GM12891 (cell line): ENCODE data around the gene IQCK.
"Not testable (repeated sequence)": the region's sequence is repeated elsewhere in the genome, so short reads cannot be mapped to it uniquely, and the experiment has no call there.

Experiments
- DNase-seq: peaks from one replicate; pipeline ENCODE4 v3.0.0; 2011; ENCODE audit warnings: low spot score; ENCODE audit not compliant: insufficient read length
- FAIRE-seq: peaks from 2 replicates; lab custom pipeline; 2011; peaks lifted over from hg19 to GRCh38; lab: Jason Lieb, UNC
- PAX5 ChIP-seq: IDR thresholded peaks from 2 replicates; pipeline ENCODE4 v1.6.1; 2011; ENCODE audit warnings: low read length, moderate library complexity, mild to moderate bottlenecking; ENCODE audit not compliant: insufficient read depth, severe bottlenecking
- POLR2A ChIP-seq: IDR thresholded peaks from 2 replicates; pipeline ENCODE4 v1.6.1; 2011; ENCODE audit warnings: low read depth, low read length, control low read depth
- POLR2AphosphoS5 ChIP-seq: IDR thresholded peaks from 2 replicates; pipeline ENCODE4 v1.6.1; 2011; ENCODE audit warnings: low read depth, low read length, control low read depth
- POU2F2 ChIP-seq: IDR thresholded peaks from 2 replicates; pipeline ENCODE4 v1.6.1; 2011; ENCODE audit warnings: low read depth, mild to moderate bottlenecking, control low read depth, low read length, moderate library complexity
- SPI1 ChIP-seq: IDR thresholded peaks from 2 replicates; pipeline ENCODE4 v1.6.1; 2011; ENCODE audit warnings: low read depth, low read length, control low read depth
- TAF1 ChIP-seq: IDR thresholded peaks from 2 replicates; pipeline ENCODE4 v1.6.1; 2011; ENCODE audit warnings: low read depth, low read length, control low read depth

The IQCK gene

DNA sequence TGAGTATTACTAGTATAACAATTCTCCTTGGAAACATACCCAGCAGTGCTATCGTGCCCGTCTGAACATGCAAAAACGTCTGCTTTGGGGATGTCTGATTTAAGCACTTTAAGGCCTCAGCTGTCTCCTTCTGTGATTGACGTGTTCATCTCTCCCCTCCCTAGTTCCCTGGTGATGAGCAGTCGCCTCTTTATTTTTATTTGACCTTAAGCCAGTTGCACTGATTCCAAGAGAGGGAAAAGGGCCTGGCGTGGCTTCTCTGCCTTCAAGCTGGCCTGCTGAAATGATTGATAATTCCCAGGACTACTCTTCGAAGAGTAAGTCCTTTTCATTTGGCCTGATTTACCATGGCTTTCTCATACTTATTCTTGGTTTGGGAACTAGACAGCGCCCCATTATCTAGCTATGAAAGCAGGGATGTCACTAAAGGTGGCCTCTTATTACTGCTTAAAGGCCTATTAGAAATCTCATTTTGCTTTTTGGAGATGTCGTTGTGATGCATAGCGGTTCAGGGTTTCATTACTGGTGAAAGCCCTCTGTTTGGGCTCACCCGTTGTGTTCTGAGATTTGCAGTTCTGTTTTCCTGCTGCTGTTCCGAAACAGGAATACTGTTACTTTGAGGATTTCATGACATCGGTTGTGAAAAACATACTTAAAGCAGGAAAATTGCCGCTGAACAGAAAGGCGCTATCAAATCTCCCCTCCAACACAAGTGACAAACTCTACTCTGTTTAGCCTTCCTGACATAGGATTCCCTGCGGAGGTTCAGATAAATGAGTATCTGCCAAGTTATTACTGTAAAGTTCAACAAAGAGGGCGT lies 65.5 kb downstream of the IQCK start:
- DNase-seq (no peak), FAIRE-seq (no peak)
- TF ChIP-seq SPI1 (no peak), POLR2A (no peak)

- FAIRE-seq (no peak), DNase-seq (no peak)
- TF ChIP-seq TAF1 = no peak
- no peak for TF ChIP-seq POLR2A
- no peak for TF ChIP-seq POLR2AphosphoS5
- TF ChIP-seq SPI1 = no peak
- TF ChIP-seq POU2F2 = no peak
- TF ChIP-seq PAX5 = no peak
Measured at GRCh38 chr16:19784183-19784736, 66.2 kb downstream of the IQCK start.

DNA sequence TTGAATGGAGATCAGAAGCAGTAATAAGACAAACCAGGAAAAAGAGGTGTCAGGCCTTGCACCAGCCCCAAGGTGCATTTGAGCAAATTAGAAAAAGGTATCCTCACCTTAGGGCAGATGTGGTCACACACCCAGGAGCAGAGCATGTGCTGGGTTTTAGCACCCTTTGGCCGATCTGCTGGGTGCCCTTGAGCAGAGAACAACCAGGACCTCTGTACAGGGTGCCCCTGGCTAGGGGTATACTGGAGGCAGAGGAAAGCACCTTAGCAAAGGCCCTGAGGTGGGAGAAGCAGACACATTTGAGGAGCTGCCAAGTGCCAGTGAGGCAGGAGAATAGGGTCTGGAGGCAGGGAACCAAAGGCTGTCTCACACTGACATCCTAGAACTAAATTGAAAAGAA lies 67.0 kb downstream of the IQCK start:
- TF ChIP-seq POLR2AphosphoS5 (no peak), TAF1 (no peak), POLR2A (no peak), PAX5 (no peak), POU2F2 (no peak), SPI1 (no peak)

GRCh38 chr16:19785512-19786130 lies 67.5 kb downstream of the IQCK start:
- no peak for DNase-seq
- FAIRE-seq = no peak
- no peak for TF ChIP-seq TAF1
- no peak for TF ChIP-seq PAX5
- no peak for TF ChIP-seq POLR2A
- no peak for TF ChIP-seq SPI1
- TF ChIP-seq POLR2AphosphoS5 = no peak
- TF ChIP-seq POU2F2 = no peak

More for the DNA sequence above, 67.0 kb downstream of the IQCK start:
- DNase-seq (no peak), FAIRE-seq (no peak)

- not testable (repeated sequence) for DNase-seq, FAIRE-seq
Measured at GRCh38 chr16:19801369-19801768, 83.3 kb downstream of the IQCK start.

GRCh38 chr16:19801824-19802223 lies 83.8 kb downstream of the IQCK start:
- not testable (repeated sequence) for DNase-seq, FAIRE-seq

- TF ChIP-seq POLR2AphosphoS5 = no peak
- TF ChIP-seq TAF1 = no peak
- no peak for TF ChIP-seq SPI1
- TF ChIP-seq POU2F2 = no peak
- TF ChIP-seq PAX5 = no peak
- no peak for TF ChIP-seq POLR2A
- FAIRE-seq (no peak), DNase-seq (no peak)
Measured at GRCh38 chr16:19802612-19803011, 84.5 kb downstream of the IQCK start.

DNA sequence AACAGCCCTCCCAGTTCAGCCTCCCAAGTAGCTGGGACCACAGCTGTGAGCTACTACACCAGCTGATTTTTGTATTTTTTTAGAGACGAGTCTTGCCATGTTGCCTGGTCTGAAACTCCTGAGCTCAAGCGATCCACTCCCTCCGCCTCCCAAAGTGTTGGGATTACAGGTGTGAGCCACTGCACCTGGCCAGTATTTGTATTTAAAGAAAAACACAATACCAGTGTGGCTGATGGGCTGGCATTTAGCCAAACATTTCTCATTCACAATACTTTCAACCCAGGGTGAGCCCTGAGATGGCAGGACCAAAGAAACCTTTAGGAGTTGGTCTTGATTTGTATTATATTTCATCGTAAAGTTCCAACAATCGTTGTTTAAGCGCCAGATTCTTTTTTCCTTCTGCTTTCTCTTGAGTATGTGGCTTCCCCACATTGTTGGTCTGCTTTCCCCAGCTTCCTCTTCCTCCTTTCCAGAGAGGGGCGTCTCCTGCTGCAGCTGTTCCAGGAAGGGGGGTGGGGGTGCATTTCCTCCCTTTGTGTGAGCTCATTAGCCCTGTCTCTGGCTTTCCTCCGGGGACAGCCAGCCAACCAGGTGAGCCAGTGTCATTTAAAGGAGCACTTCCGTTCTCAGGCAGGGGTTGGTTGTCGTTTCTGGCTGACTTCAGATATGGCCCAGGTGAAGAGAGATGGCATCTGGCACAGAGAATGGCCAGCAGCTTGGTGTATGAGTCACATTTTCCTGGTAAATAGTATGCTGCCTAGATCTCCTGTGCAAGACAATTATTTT lies 86.7 kb downstream of the IQCK start:
- peak; percentile 76 for FAIRE-seq
- TF ChIP-seq POLR2AphosphoS5 = no peak
- TF ChIP-seq SPI1 = 0 out of 2 replicates have a peak, but pooled peaks have one; percentile 28
- DNase-seq = no peak

GRCh38 chr16:19805459-19806162 lies 87.5 kb downstream of the IQCK start:
- no peak for TF ChIP-seq SPI1
- no peak for TF ChIP-seq POLR2A
- no peak for TF ChIP-seq PAX5
- no peak for TF ChIP-seq TAF1
- no peak for TF ChIP-seq POU2F2
- no peak for TF ChIP-seq POLR2AphosphoS5
- DNase-seq (no peak), FAIRE-seq (no peak)
